Lung (tissue), 12 donors: ENCODE results near the gene SLC25A42. TPM values are rescaled to one million over a fixed set of nuclear protein-coding genes. Genes with fewer than 3 reads are reported as not detected.

Source experiments
- ATAC-seq: fragments of 200-7000 bp; cut with Tn5 transposase; one replicate; pipeline ENCODE4 v1.9.1; 2020; ENCODE audit warnings: moderate number of reproducible peaks; ENCODE audit not compliant: insufficient read depth, low FRiP score
- DNase-seq, 3 donors: peaks; one replicate each; pipeline ENCODE4 v3.0.0-alpha.2; 2013 to 2017
- H3K27ac ChIP-seq, 2 donors: one replicate each; pipeline ENCODE4 v1.5.1; 2013; ENCODE audit warnings: mild to moderate bottlenecking in 2 of 2, moderate library complexity in 2 of 2, control low read depth in 1 of 2, inconsistent platforms in 1 of 2, low read depth in 1 of 2, low read length in 1 of 2
- H3K27me3 ChIP-seq, 3 donors: one replicate each; pipeline ENCODE4 v1.5.1; 2013; ENCODE audit warnings: low read length in 2 of 3; ENCODE audit not compliant: control insufficient read depth in 3 of 3, insufficient read depth in 3 of 3
- H3K36me3 ChIP-seq, 4 donors: one replicate each; pipeline ENCODE4 v1.5.1; 2013; ENCODE audit warnings: low read length in 4 of 4, mild to moderate bottlenecking in 1 of 4, moderate library complexity in 1 of 4; ENCODE audit not compliant: control insufficient read depth in 4 of 4, insufficient read depth in 4 of 4
- H3K4me1 ChIP-seq, 5 donors: one replicate each; pipeline ENCODE4 v1.5.1; 2013; ENCODE audit warnings: low read length in 5 of 5, mild to moderate bottlenecking in 2 of 5, moderate library complexity in 1 of 5; ENCODE audit not compliant: control insufficient read depth in 5 of 5, insufficient read depth in 5 of 5
- H3K4me3 ChIP-seq: one replicate; pipeline ENCODE4 v1.5.1; 2013; ENCODE audit warnings: mild to moderate bottlenecking, control low read depth, moderate library complexity
- H3K9ac ChIP-seq, 2 donors: one replicate each; pipeline ENCODE4 v1.5.1; 2013; ENCODE audit warnings: low read length in 2 of 2, control low read depth in 1 of 2; ENCODE audit not compliant: insufficient read depth in 1 of 2
- H3K9me3 ChIP-seq, 4 donors: one replicate each; pipeline ENCODE4 v1.5.1; 2013; ENCODE audit warnings: low read length in 3 of 4, mild to moderate bottlenecking in 1 of 4, moderate library complexity in 1 of 4; ENCODE audit not compliant: control insufficient read depth in 4 of 4, insufficient read depth in 3 of 4
- CTCF ChIP-seq: IDR thresholded peaks from 2 replicates; pipeline ENCODE4 v1.5.1; 2012; ENCODE audit warnings: mild to moderate bottlenecking; ENCODE audit errors: control extremely low read depth, extremely low read depth
- WGBS, 2 donors: extraction: QIAGEN DNeasy Blood & Tissue Kit; methylation state at CpG; one replicate each; pipeline ENCODE4 v1.1.7; 2013; 5-methylcytosine and 5-hydroxymethylcytosine counted together
- polyA plus RNA-seq, 2 donors: library from polyadenylated mRNA; stranded (reverse); fragments of 200-250 nt; gene quantifications; one replicate each; pipeline ENCODE4 v1.2.1, GENCODE V29; 2013
- total RNA-seq, 2 donors: library from RNA; depleted of rRNA in 1 of 2; stranded (reverse); fragments of >200 nt in 1 of 2; gene quantifications; one replicate each; pipeline ENCODE4 v1.2.1, GENCODE V29; 2014 to 2021
- donor health status: control.
- donor health status: control.
- donor health status: Bipolar disorder and iron deficiency.
- donor health status: healthy.
- donor health status: DM: yes; HTN: yes; CAD: no.

Gene SLC25A42
- total and polyA plus RNA-seq, 4 donors, result 5.8 to 10.1 (median 7.0) TPM

GRCh38 chr19:19083413-19084178 is 19.8 kb downstream of the SLC25A42 start:
- no peak for TF ChIP-seq CTCF
- H3K4me1 ChIP-seq, result no peaks in the 10 kb centered on the region
- no peaks in the 10 kb centered on the region for H3K27me3 ChIP-seq
- no peak overlapping the region for H3K4me3 ChIP-seq
- WGBS, 2 donors, result 81 to 90% methylated on average over 10 of the region's 10 CpGs
- no peak overlapping the region for H3K27ac ChIP-seq
- DNase-seq (no peak), ATAC-seq (no peak)
- no peaks in the 10 kb centered on the region for H3K9me3 ChIP-seq
- peaks cover 0 to 4% (median 0%) of the 10 kb centered on the region in 4 donors for H3K36me3 ChIP-seq
- H3K9ac ChIP-seq, result no peak overlapping the region

DNA sequence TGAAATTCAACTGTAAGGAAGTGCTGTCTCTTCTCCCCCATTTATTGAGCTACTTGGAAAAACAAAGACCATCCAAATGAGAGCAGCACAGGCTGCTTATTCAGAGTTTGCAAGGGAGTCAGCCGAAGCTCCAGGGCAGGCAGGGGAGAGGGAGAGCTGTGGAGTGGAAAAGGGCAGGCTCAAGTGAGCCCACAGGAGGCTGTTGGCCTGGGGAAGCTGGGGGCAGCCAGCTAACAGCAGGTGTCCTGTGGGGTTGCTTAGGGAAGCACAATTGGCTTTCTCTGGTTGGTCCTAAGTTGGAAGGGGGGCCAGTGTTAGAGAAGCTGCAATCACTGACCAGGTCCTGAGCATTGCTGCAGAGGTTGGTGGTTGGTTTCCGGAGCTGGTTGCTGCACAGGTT is 23.9 kb downstream of the SLC25A42 start:
- Histone ChIP-seq H3K9me3 (no peaks in the 10 kb centered on the region), H3K36me3 (peaks cover 0 to 7% (median 0%) of the 10 kb centered on the region in 4 donors), H3K4me1 (no peaks in the 10 kb centered on the region), H3K9ac (no peak overlapping the region), H3K27ac (no peak overlapping the region), H3K27me3 (no peaks in the 10 kb centered on the region), H3K4me3 (no peak overlapping the region)
- no peak for TF ChIP-seq CTCF
- ATAC-seq (no peak), DNase-seq (no peak)
- 81 to 89% methylated on average over 2 of the region's 2 CpGs for WGBS, 2 donors

DNA sequence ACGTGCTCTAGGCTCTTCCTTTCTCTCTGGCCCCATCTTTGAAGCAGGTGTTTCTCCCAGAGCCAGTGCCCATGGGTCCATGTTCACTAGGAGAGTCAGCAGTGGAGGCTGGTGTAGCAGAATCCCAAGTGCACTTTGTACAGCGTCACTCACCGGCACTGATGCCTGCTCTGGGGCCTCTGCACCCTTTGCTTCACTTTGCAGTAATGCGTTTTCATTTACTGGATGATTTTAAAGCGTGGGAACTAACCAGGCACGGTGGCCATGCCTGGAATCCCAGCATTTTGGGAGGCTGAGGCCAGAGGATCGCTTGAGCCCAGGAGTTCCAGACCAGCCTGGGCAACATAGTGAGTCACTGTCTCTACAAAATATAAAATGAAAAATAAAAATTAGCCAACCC is 30.7 kb downstream of the SLC25A42 start:
- no peaks in the 10 kb centered on the region for H3K27me3 ChIP-seq
- whole genome bisulfite sequencing, 2 donors, result 92 to 94% methylated on average over 7 of the region's 7 CpGs

More for the DNA sequence above, 30.7 kb downstream of the SLC25A42 start:
- ATAC-seq, result no peak
- Histone ChIP-seq H3K4me1 (no peaks in the 10 kb centered on the region), H3K9ac (no peak overlapping the region), H3K36me3 (peaks cover 0 to 11% (median 5%) of the 10 kb centered on the region in 4 donors), H3K9me3 (no peaks in the 10 kb centered on the region), H3K4me3 (no peak overlapping the region), H3K27ac (no peak overlapping the region)
- no peak for DNase-seq
- no peak for TF ChIP-seq CTCF
